H1 (cell line): ENCODE results near the gene NT5DC3.

ENCODE experiments used
- CTCF ChIP-seq, 3 experiments: IDR thresholded peaks; 1 replicate in 2 of 3; 2 replicates in 1 of 3; pipeline versions ENCODE4 v1.5.1 to v1.6.1; 2011; ENCODE audit warnings: low read length in 3 of 3, mild to moderate bottlenecking in 3 of 3, inconsistent platforms in 2 of 3, low read depth in 1 of 3, moderate library complexity in 1 of 3; ENCODE audit not compliant: insufficient read depth in 1 of 3; ENCODE audit errors: control extremely low read depth in 1 of 3
- POLR2A ChIP-seq, 2 experiments: IDR thresholded peaks; 1 replicate in 1 of 2; 2 replicates in 1 of 2; pipeline ENCODE4 v1.6.1; 2011; ENCODE audit warnings: low read depth in 2 of 2, low read length in 2 of 2, mild to moderate bottlenecking in 2 of 2; ENCODE audit errors: control extremely low read depth in 1 of 2
- RFX5 ChIP-seq: IDR thresholded peaks from 2 replicates; pipeline ENCODE4 v1.6.1; 2011; ENCODE audit warnings: low read depth, low read length, improper control_type of control experiment, borderline replicate concordance
- SIN3A ChIP-seq, 2 experiments: IDR thresholded peaks in 1 of 2; conservative IDR thresholded peaks in 1 of 2; 2 replicates each; pipeline ENCODE4 v1.6.1; 2011 to 2012; ENCODE audit warnings: low read length in 2 of 2, improper control_type of control experiment in 1 of 2, low read depth in 1 of 2, mild to moderate bottlenecking in 1 of 2
- SRF ChIP-seq: IDR thresholded peaks from 2 replicates; pipeline ENCODE4 v1.6.1; 2011; ENCODE audit warnings: mild to moderate bottlenecking, low read depth, low read length, moderate library complexity

- TF ChIP-seq SIN3A (conservative IDR thresholded peaks at IDR 0.05 in 1 of 2, IDR thresholded peaks at IDR 0.05 in 1 of 2; ENCODE audit: low read depth in 1 of 2, low read length in 2 of 2) (no peak), CTCF (IDR thresholded peaks at IDR 0.05; ENCODE audit: control extremely low read depth in 1 of 3, insufficient read depth in 1 of 3, low read depth in 1 of 3, low read length in 3 of 3) (no peak), RFX5 (no peak), POLR2A (IDR thresholded peaks at IDR 0.05; ENCODE audit: control extremely low read depth in 1 of 2, low read depth in 2 of 2, low read length in 2 of 2) (no peak), SRF (no peak)
Observed at GRCh38 chr12:103748002-103748401, 93.0 kb downstream of the NT5DC3 start.
